ENCODE measurements around the gene MYL7.
A peak's percentile ranks its signal among the peaks of the same experiment; 100 is the strongest.
"Not testable (repeated sequence)": the region's sequence is repeated elsewhere in the genome, so short reads cannot be mapped to it uniquely, and the experiment has no call there.

Gene MYL7

DNA sequence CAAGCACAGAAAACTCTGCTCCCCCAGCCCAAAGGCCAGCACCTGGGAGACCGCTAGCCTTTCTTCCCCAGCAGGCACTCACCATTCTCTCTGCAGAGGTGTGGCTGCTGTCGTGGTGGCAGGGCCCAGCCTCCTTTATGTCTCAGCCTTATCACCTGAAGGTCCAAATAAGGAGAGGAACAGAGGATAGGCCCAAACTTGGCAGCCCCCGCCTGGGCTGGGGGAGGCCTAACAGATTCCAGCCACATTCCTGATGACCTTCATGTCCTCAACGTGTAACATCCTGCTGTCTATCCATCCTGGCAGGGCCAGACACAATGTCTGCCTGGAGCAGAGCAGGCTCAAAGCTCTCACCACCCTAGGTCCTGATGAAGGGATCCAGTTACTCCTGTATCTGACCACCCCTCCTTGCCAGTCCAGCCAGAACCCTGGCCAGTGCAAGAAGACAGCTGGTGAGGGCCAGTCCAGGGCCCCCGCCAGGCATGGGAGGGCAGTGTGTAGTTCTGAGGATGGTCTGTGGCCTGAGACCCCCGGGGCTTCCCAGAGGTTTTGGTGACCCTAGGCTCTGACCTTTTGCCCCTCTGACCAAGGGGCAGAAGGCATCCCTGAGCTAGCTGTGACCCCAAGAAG, at the start of gene MYL7:
TSS of gene MYL7 (minus strand) at position 112 of the 630 bp plus-strand sequence. CDS start at position 85, 27 bp downstream.
- no peak for DNase-seq

GRCh38 chr7:44189993-44190872, 49.1 kb upstream of the MYL7 start:
- no peak for DNase-seq

- peak; percentile 49 for DNase-seq
These were observed 48.3 kb upstream of the MYL7 start, which contains the start of gene GCK for GRCh38 chr7:44189286-44189992. Gene GCK, minus strand, starts transcription at chr7:44189439. Its CDS starts 486 bp downstream, at chr7:44188953.

- no peak for DNase-seq
These were observed 47.5 kb upstream of the MYL7 start for GRCh38 chr7:44188480-44189225.

DNA sequence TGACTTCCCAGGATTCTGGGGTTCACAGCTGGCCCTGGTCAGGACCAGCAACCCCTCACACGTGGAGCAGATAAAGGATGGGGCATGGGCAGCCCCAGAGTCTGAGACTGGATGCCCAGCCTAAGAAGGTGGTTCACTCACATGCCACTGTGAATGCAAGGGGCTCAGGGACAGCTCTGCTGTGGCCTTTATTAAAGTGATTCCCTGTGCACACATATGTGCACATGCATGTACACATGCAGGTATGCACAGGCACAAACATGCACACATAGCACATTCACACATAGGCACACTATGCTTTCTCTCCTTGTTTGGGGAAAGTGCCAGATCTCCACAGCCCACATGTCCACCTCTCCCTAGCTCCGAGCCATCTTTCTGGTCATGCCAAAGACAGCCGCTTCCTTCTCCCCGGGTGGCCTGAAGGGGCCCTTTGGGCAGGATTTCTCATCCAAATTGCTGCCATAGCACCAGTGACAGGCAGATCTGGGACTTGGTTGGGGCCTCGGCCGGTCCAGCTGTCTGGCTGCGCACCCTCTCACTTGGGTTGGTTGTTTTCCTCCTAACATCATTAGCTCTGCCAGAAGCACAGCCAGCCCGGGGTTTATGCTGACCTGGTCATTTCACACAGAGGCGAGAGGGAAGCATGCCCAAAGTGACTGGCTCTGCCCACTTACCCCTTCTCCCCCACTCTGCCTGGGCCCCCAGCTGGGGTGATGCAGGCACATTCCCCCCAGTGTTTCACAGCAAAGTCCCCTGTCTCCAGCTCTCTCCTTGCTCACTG, 46.7 kb upstream of the MYL7 start:
- no peak for DNase-seq

- DNase-seq = no peak
These were observed 45.6 kb upstream of the MYL7 start for GRCh38 chr7:44186736-44187135.

DNA sequence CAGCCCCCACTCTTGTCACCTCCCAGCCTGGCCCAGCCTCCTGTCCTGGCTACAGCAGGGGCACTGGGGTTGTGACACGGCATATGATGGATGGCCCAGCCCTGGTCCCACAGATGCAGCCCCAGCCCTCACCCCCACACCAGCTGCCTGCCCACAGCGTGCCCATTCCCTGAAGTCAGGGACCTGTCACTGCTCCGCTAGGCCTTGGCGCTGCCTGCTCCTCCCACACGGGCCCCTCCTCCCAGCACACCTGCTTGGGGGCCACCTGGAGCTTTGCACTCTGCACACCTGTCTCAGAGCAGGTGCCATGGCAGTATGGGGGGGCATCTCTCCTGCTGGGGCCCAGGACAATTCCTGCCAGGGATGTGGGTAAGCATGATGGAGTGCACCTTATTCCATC, 44.6 kb upstream of the MYL7 start:
- DNase-seq = no peak

GRCh38 chr7:44184873-44185446, 43.8 kb upstream of the MYL7 start:
- no peak for DNase-seq

DNA sequence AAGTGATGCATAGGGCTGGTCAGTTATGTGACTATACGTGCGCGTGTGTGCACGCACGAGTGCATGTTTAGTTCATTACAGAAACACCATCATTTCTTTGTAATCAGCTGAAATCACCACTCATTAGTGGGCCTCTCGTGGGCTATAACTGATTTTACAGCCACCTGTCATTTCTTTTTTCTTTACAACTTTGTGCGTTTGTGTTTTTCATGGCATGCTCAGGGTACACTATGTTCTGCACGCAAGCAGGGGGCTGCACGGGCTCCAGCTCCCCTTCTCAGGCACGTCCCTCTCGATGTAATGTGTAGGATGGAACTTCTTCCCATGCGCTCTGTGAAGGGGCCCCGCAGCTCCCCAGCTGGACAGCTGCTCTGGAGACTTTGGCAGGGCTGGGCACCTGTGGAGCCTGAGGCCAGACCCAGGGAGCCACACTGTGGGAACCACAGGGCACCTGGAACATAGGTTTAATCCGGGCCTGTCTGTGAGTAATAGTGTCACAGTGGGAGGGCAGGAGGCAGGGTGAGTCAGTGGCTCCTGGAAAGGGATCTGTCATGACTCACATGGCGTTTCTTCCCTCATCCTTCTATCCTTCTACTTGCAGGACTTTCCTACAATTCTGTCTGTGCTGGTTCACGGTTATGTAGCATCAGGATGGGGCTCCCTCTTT, 43.2 kb upstream of the MYL7 start:
- no peak for DNase-seq

DNA sequence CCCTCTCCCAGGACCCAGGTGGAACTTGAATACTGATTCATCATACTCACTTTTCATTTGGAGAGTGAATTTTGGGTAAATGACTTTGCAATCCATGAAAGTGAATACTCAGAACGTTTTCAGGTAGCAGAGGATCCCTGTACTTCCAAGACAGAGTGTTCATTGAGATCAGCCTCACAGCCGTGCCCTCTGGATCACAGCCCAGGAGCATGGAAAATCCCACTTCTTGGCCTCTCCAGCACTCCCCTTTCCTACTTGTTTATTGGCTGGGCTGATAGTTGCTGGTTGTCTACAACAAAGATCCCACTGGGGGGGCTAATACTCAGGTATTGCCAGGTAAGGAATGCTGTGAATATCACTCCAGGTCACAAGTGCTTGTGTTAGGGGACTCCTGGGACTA, 42.3 kb upstream of the MYL7 start:
- DNase-seq = no peak

DNA sequence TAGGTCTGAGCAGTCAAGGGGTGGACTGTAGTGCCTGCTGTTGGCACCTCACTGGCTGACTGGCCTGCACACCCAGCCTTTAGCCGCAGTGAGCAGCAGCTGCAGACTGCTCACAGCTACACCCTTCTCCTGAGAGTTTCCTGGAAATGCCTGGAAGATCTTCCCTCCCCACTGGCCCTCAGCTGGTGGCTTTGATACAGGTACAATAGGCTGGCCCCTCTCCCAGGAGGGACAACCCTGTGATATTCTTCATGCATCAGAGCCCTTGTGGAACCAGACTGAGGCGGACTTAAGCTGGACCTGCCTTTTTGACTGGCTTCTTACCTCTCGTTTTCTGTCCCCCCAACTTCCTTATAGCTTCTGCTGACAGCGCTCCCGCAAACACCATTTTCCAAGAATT, 41.7 kb upstream of the MYL7 start:
- DNase-seq = no peak

GRCh38 chr7:44180631-44181030, 39.5 kb upstream of the MYL7 start:
- no peak for DNase-seq

DNA sequence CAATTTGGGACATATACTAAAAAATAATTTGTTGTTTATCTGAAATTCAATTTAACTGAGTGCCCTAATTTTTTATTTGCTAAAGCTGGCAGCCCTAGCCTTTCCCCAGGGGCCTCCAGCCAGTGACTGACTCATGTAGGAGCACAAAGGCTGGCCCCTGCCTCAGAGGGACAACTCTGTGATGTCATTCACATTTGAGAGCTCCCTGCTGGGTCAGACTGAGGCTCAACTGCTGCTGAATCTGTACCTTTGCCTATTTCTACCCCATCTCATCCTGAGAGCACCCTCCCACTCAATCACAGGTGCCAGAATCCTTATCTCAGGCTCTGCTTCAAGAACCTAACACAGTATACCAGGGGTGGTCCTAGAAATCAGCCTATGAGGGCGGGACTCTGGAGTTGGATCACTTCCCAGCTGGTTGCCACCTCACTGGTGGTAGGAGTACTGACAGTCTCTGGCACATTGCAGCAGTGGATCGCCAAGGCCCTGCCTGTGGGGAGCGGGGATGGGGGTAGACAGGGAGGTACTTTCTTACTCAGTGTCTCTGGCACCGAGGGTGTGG, 36.5 kb upstream of the MYL7 start:
- DNase-seq = no peak

GRCh38 chr7:44176486-44176885, 35.4 kb upstream of the MYL7 start:
- DNase-seq = no peak

- no peak for DNase-seq
These were observed 34.6 kb upstream of the MYL7 start for GRCh38 chr7:44175730-44176129.

GRCh38 chr7:44174694-44174948, 33.5 kb upstream of the MYL7 start:
- DNase-seq = not testable (repeated sequence)

- no peak for DNase-seq
These were observed 33.0 kb upstream of the MYL7 start for GRCh38 chr7:44173911-44174693.

DNA sequence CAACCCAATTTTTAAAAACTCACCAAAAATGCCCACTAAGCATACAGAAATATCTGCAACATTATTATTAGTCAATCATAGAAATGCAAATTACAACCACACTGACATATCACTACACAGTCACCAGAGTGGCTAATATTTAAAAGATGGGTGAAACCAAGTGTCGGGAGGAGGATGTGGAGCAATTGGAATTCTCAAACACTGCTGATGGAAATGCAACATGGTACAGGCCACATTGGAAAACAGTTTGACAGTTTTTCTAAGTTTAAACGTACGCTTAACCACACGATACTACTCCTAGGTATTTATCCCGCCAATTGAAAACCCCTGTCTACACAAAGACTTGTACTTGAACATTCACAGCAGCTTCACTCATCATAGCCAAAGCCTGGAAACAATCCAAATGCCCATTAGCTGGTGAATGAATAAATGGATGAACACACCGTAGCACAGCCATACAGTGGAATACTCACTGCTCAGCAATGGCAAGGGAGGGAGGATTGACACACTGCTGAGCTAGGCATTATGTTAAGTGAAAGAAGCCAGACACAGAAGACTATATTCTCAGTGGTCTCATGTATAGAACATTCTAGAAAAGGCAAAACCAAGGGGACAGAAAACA, 31.8 kb upstream of the MYL7 start:
- no peak for DNase-seq

DNA sequence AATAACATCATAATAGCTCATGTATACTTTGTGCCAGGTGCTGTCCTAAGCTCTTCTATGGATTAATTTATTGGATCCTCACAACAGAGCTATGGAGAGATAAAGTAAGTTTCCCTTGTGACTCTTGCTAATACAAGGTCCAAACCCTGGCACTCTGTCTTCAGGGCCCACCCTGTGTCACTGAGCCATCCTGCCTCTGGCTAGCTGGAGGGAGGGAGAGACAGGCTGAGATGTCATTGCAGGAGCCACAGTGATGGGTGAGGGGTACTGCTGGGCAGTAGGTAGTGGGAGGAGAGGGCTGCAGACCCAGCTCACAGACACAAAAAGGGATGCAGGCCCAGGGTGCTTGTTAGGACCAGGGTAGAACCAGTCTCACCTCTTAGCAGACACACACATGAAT, 31.2 kb upstream of the MYL7 start:
- no peak for DNase-seq

DNA sequence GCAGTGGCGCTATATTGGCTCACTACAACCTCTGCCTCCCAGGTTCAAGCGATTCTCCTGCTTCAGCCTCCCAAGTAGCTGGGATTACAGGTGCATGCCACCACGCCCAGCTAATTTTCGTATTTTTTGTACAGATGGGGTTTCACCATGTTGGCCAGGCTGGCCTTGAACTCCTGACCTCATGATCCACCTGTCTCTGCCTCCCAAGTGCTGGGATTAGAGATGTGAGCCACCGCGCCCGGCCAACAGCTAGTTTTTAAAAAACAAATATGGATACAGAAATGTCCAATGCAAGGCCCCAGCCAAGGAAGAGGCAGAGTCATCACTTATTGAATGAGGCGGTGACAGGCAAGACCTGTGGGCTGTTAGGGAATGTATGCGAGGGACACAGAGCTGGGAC, 30.8 kb upstream of the MYL7 start:
- not testable (repeated sequence) for DNase-seq

Measured in NCI-H524 treated with DMSO at 0.1 percent for 48 hours (cell line).